Measurements from ENCODE around the gene MIP. TPM values are rescaled to one million over a fixed set of nuclear protein-coding genes. Genes with fewer than 3 reads are reported as not detected.

MIP gene
- total and polyA plus RNA-seq, 2 of the 13 experiments (the other 11 are each of a cell fraction or from before 2014, with no cell fraction given): not detected

DNA sequence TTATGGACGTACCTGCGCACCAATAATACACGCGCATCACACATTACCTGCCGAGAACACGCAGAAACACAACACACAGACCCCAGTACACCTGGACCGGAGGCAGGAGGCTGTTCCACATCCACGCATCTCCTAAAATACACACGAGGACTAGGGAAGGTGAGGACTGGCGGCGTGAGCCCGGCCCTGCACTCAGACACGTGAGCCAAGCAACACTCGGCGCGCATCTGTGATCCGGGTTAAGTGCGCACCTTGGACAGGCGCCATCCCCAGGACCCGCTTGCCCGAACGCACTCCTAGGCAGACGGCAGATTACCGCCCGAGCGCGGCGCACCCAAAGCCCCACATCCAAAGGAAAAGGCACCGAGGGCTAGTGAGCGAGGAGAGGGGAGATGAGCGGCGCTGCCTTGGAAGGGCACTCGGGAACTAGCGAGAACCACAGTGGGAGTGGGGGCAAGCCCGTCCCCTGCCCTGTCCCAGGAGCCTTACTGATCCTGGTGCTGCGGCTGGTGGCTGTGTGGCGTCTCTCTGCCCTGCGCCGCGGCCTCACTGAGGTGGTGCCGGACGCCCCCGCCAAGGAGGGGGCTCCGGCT lies 33.1 kb upstream of the MIP start (continued):
- TF ChIP-seq, protein P1, sequence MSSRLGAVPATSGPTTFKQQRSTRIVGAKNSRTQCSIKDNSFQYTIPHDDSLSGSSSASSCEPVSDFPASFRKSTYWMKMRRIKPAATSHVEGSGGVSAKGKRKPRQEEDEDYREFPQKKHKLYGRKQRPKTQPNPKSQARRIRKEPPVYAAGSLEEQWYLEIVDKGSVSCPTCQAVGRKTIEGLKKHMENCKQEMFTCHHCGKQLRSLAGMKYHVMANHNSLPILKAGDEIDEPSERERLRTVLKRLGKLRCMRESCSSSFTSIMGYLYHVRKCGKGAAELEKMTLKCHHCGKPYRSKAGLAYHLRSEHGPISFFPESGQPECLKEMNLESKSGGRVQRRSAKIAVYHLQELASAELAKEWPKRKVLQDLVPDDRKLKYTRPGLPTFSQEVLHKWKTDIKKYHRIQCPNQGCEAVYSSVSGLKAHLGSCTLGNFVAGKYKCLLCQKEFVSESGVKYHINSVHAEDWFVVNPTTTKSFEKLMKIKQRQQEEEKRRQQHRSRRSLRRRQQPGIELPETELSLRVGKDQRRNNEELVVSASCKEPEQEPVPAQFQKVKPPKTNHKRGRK (CRISPR knock-in tag; IDR thresholded peaks at IDR 0.05): 0 out of 2 replicates have a peak, but pooled peaks have one; percentile 54
- peak; percentile 10 for TF ChIP-seq KAT8 (CRISPR knock-in tag; IDR thresholded peaks at IDR 0.05)
- TF ChIP-seq SOX5 (CRISPR knock-in tag; IDR thresholded peaks at IDR 0.05; ENCODE audit: borderline replicate concordance): no peak
- no peak for TF ChIP-seq KDM5B (CRISPR knock-in tag; IDR thresholded peaks at IDR 0.05; ENCODE audit: borderline replicate concordance)
- TF ChIP-seq, protein P2, sequence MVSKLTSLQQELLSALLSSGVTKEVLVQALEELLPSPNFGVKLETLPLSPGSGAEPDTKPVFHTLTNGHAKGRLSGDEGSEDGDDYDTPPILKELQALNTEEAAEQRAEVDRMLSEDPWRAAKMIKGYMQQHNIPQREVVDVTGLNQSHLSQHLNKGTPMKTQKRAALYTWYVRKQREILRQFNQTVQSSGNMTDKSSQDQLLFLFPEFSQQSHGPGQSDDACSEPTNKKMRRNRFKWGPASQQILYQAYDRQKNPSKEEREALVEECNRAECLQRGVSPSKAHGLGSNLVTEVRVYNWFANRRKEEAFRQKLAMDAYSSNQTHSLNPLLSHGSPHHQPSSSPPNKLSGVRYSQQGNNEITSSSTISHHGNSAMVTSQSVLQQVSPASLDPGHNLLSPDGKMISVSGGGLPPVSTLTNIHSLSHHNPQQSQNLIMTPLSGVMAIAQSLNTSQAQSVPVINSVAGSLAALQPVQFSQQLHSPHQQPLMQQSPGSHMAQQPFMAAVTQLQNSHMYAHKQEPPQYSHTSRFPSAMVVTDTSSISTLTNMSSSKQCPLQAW (CRISPR knock-in tag; IDR thresholded peaks at IDR 0.05): 0 out of 2 replicates have a peak, but pooled peaks have one; percentile 16
- TF ChIP-seq ZNF33B (CRISPR knock-in tag; IDR thresholded peaks at IDR 0.05): 0 out of 2 replicates have a peak, but pooled peaks have one; percentile 79
- TF ChIP-seq, protein P3, sequence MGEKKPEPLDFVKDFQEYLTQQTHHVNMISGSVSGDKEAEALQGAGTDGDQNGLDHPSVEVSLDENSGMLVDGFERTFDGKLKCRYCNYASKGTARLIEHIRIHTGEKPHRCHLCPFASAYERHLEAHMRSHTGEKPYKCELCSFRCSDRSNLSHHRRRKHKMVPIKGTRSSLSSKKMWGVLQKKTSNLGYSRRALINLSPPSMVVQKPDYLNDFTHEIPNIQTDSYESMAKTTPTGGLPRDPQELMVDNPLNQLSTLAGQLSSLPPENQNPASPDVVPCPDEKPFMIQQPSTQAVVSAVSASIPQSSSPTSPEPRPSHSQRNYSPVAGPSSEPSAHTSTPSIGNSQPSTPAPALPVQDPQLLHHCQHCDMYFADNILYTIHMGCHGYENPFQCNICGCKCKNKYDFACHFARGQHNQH (CRISPR knock-in tag; IDR thresholded peaks at IDR 0.05): 0 out of 2 replicates have a peak, but pooled peaks have one; percentile 1
- peak; percentile 57; the same call in 1 of the 2 replicates for TF ChIP-seq ZBTB38 (CRISPR knock-in tag; IDR thresholded peaks at IDR 0.05)
- TF ChIP-seq BCL6 (CRISPR knock-in tag; IDR thresholded peaks at IDR 0.05): no peak
- TF ChIP-seq SATB2 (CRISPR knock-in tag; IDR thresholded peaks at IDR 0.05): no peak
- peak; percentile 16 for TF ChIP-seq TBX2 (CRISPR knock-in tag; IDR thresholded peaks at IDR 0.05; ENCODE audit: borderline replicate concordance)
- TF ChIP-seq, protein P4, sequence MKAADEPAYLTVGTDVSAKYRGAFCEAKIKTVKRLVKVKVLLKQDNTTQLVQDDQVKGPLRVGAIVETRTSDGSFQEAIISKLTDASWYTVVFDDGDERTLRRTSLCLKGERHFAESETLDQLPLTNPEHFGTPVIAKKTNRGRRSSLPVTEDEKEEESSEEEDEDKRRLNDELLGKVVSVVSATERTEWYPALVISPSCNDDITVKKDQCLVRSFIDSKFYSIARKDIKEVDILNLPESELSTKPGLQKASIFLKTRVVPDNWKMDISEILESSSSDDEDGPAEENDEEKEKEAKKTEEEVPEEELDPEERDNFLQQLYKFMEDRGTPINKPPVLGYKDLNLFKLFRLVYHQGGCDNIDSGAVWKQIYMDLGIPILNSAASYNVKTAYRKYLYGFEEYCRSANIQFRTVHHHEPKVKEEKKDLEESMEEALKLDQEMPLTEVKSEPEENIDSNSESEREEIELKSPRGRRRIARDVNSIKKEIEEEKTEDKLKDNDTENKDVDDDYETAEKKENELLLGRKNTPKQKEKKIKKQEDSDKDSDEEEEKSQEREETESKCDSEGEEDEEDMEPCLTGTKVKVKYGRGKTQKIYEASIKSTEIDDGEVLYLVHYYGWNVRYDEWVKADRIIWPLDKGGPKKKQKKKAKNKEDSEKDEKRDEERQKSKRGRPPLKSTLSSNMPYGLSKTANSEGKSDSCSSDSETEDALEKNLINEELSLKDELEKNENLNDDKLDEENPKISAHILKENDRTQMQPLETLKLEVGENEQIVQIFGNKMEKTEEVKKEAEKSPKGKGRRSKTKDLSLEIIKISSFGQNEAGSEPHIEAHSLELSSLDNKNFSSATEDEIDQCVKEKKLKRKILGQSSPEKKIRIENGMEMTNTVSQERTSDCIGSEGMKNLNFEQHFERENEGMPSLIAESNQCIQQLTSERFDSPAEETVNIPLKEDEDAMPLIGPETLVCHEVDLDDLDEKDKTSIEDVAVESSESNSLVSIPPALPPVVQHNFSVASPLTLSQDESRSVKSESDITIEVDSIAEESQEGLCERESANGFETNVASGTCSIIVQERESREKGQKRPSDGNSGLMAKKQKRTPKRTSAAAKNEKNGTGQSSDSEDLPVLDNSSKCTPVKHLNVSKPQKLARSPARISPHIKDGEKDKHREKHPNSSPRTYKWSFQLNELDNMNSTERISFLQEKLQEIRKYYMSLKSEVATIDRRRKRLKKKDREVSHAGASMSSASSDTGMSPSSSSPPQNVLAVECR (CRISPR knock-in tag; IDR thresholded peaks at IDR 0.05; ENCODE audit: borderline replicate concordance): peak; percentile 50; the same call in 1 of the 2 replicates
- peak; percentile 69; the same call in 1 of the 2 replicates for TF ChIP-seq ZNF34 (CRISPR knock-in tag; IDR thresholded peaks at IDR 0.05; ENCODE audit: borderline replicate concordance)
- peak; percentile 23; the same call in 1 of the 2 replicates for TF ChIP-seq HOXA3 (CRISPR knock-in tag; IDR thresholded peaks at IDR 0.05)
- TF ChIP-seq, protein P5, sequence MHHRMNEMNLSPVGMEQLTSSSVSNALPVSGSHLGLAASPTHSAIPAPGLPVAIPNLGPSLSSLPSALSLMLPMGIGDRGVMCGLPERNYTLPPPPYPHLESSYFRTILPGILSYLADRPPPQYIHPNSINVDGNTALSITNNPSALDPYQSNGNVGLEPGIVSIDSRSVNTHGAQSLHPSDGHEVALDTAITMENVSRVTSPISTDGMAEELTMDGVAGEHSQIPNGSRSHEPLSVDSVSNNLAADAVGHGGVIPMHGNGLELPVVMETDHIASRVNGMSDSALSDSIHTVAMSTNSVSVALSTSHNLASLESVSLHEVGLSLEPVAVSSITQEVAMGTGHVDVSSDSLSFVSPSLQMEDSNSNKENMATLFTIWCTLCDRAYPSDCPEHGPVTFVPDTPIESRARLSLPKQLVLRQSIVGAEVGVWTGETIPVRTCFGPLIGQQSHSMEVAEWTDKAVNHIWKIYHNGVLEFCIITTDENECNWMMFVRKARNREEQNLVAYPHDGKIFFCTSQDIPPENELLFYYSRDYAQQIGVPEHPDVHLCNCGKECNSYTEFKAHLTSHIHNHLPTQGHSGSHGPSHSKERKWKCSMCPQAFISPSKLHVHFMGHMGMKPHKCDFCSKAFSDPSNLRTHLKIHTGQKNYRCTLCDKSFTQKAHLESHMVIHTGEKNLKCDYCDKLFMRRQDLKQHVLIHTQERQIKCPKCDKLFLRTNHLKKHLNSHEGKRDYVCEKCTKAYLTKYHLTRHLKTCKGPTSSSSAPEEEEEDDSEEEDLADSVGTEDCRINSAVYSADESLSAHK (CRISPR knock-in tag; IDR thresholded peaks at IDR 0.05; ENCODE audit: borderline replicate concordance): no peak
- TF ChIP-seq ZBTB7A (CRISPR knock-in tag; IDR thresholded peaks at IDR 0.05): peak; percentile 31; the same call in 1 of the 2 replicates
- peak; percentile 13; the same call in 1 of the 2 replicates for TF ChIP-seq POLR2AphosphoS5 (IDR thresholded peaks at IDR 0.05; ENCODE audit: low read depth, low read length)
- 0 out of 2 replicates have a peak, but pooled peaks have one; percentile 21 for TF ChIP-seq ZSCAN25 (CRISPR knock-in tag; IDR thresholded peaks at IDR 0.05)

Data from HepG2 (cell line).